Loucy (cell line): ENCODE results near the gene TMEM179.

Experiments used
- H2AFZ ChIP-seq: fragments of 200-600 bp; sonication (generic); 2 replicates; pipeline ENCODE4 v1.6.0; 2016; ENCODE audit warnings: antibody characterized with exemption, mild to moderate bottlenecking, low read length, moderate library complexity
- H3F3A ChIP-seq: fragments of 200-600 bp; 2 replicates; pipeline ENCODE4 v1.6.0; 2016; ENCODE audit warnings: antibody characterized with exemption, low read depth, mild to moderate bottlenecking
- H3K27me3 ChIP-seq: fragments of 200-600 bp; sonication (generic); 2 replicates; pipeline ENCODE4 v1.6.1; 2014; ENCODE audit warnings: low read length, mild to moderate bottlenecking; ENCODE audit not compliant: insufficient read depth, poor library complexity, severe bottlenecking
- H3K36me3 ChIP-seq: fragments of 200-600 bp; sonication (generic); 2 replicates; pipeline ENCODE4 v1.6.1; 2016; ENCODE audit warnings: low read length; ENCODE audit not compliant: insufficient read depth
- H3K4me1 ChIP-seq: fragments of 200-600 bp; sonication (generic); 2 replicates; pipeline ENCODE4 v1.5.1; 2014; ENCODE audit warnings: low read length, mild to moderate bottlenecking; ENCODE audit not compliant: insufficient read depth, poor library complexity, severe bottlenecking
- H3K4me2 ChIP-seq: fragments of 200-600 bp; sonication (generic); 2 replicates; pipeline ENCODE4 v1.6.0; 2014; ENCODE audit warnings: antibody characterized with exemption, low read length, low read depth, mild to moderate bottlenecking; ENCODE audit not compliant: poor library complexity, severe bottlenecking
- H3K4me3 ChIP-seq: fragments of 200-600 bp; sonication (generic); 2 replicates; pipeline ENCODE4 v1.5.1; 2014; ENCODE audit warnings: low read length, mild to moderate bottlenecking, mixed read lengths; ENCODE audit not compliant: poor library complexity, severe bottlenecking
- H3K79me2 ChIP-seq: fragments of 200-600 bp; sonication (generic); 2 replicates; pipeline ENCODE4 v1.6.1; 2014; ENCODE audit warnings: low read length; ENCODE audit not compliant: insufficient read depth
- H3K9ac ChIP-seq: fragments of 200-600 bp; sonication (generic); 2 replicates; pipeline ENCODE4 v1.6.0; 2014; ENCODE audit warnings: mild to moderate bottlenecking, low read depth, low read length, moderate library complexity; ENCODE audit not compliant: poor library complexity, severe bottlenecking
- H3K9me2 ChIP-seq: fragments of 200-600 bp; sonication (generic); replicated peaks from 2 replicates; pipeline ENCODE4 v1.6.1; 2016; ENCODE audit warnings: low read depth, low read length, mixed read lengths
- H3K9me3 ChIP-seq: fragments of 200-600 bp; sonication (generic); 2 replicates; pipeline ENCODE4 v1.6.1; 2014; ENCODE audit warnings: mild to moderate bottlenecking, antibody characterized with exemption, low read length, low read depth; ENCODE audit not compliant: insufficient read depth
- H4K20me1 ChIP-seq: fragments of 200-600 bp; sonication (generic); 2 replicates; pipeline ENCODE4 v1.6.0; 2014; ENCODE audit warnings: antibody characterized with exemption, low read length, mild to moderate bottlenecking; ENCODE audit not compliant: insufficient read depth, poor library complexity, severe bottlenecking
- EZH2phosphoT487 ChIP-seq: fragments of 200-600 bp; IDR thresholded peaks from 2 replicates; pipeline ENCODE4 v1.6.1; 2018; ENCODE audit warnings: antibody characterized with exemption, mild to moderate bottlenecking, moderate library complexity, borderline replicate concordance
- TF ChIP-seq, protein P1 (sequence below): fragments of 200-600 bp; sonication (generic); conservative IDR thresholded peaks from 2 replicates; pipeline ENCODE4 v1.5.1; 2014; ENCODE audit warnings: mild to moderate bottlenecking, antibody characterized with exemption, low read length

The TMEM179 gene

GRCh38 chr14:104634886-104635570 is 30.5 kb upstream of the TMEM179 start:
- Histone ChIP-seq H3K9ac (no peak overlapping the region), H3K4me3 (no peak overlapping the region), H3K4me2 (no peak overlapping the region)

GRCh38 chr14:104634138-104634760 is 29.7 kb upstream of the TMEM179 start:
- Histone ChIP-seq H3K79me2 (no peaks in the 10 kb centered on the region), H2AFZ (no peak overlapping the region), H3K9me3 (0 out of 2 replicates have a peak, but pooled peaks cover 1% of the 10 kb centered on the region), H3K9me2 (no peaks in the 10 kb centered on the region), H3F3A (no peaks in the 10 kb centered on the region), H4K20me1 (no peaks in the 10 kb centered on the region), H3K27me3 (no peaks in the 10 kb centered on the region), H3K4me2 (no peak overlapping the region), H3K4me1 (no peaks in the 10 kb centered on the region), H3K36me3 (no peaks in the 10 kb centered on the region), H3K4me3 (no peak overlapping the region), H3K9ac (no peak overlapping the region)
- TF ChIP-seq, protein P1, sequence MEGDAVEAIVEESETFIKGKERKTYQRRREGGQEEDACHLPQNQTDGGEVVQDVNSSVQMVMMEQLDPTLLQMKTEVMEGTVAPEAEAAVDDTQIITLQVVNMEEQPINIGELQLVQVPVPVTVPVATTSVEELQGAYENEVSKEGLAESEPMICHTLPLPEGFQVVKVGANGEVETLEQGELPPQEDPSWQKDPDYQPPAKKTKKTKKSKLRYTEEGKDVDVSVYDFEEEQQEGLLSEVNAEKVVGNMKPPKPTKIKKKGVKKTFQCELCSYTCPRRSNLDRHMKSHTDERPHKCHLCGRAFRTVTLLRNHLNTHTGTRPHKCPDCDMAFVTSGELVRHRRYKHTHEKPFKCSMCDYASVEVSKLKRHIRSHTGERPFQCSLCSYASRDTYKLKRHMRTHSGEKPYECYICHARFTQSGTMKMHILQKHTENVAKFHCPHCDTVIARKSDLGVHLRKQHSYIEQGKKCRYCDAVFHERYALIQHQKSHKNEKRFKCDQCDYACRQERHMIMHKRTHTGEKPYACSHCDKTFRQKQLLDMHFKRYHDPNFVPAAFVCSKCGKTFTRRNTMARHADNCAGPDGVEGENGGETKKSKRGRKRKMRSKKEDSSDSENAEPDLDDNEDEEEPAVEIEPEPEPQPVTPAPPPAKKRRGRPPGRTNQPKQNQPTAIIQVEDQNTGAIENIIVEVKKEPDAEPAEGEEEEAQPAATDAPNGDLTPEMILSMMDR: no peak
- no peak for TF ChIP-seq EZH2phosphoT487

More at GRCh38 chr14:104634886-104635570, 30.5 kb upstream of the TMEM179 start:
- Histone ChIP-seq H3K9me2 (no peaks in the 10 kb centered on the region), H3K27me3 (no peaks in the 10 kb centered on the region), H3K36me3 (no peaks in the 10 kb centered on the region), H4K20me1 (no peaks in the 10 kb centered on the region), H2AFZ (no peak overlapping the region), H3K4me1 (no peaks in the 10 kb centered on the region), H3K79me2 (no peaks in the 10 kb centered on the region), H3K9me3 (no peaks in the 10 kb centered on the region), H3F3A (no peaks in the 10 kb centered on the region)
- TF ChIP-seq, protein P1: no peak
- TF ChIP-seq EZH2phosphoT487: no peak

DNA sequence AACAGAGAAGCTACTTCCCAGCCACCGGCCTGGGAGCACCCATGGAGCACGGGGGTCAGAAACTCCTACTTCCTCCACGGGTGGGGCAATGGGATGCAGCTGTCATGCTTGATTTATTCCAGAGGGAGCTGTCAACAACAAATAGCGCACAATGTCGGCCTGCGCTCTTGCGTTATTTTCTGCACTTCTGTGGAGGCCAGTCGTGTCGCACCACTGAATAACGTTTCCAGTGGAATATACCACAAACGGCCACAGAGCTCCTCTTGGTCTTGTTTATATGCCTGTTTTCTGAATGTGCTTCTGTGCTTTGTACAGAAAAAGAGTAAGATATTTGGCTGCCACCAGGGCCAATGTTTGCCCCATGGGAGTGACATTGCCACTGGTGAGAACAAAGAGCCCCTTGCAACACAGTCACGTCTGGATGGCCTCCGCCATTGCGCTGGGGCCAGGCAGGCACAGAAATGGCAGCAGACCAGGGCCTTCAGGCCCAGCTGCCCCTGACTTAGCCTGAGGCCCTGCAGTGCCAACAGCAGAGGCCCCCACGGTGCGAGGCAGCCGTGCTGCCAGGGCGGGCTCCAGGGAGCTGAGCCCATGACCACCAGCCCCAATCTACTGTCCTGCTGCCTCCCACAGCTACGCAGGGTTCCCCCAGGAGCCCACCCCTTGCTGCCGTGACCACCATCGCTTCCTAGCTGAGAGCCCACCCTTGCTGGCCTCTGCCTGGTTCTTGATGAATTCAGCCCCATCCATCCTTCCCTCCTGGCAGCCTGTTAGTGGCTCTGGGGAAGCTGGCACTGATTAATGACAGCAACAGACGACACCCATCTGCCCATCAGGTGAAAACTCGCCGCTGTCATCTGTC is 28.9 kb upstream of the TMEM179 start:
- TF ChIP-seq, protein P1: no peak
- no peaks in the 10 kb centered on the region for H3K9me2 ChIP-seq
- no peaks in the 10 kb centered on the region for H4K20me1 ChIP-seq
- H3K79me2 ChIP-seq: no peaks in the 10 kb centered on the region
- H3F3A ChIP-seq: no peaks in the 10 kb centered on the region
- peaks cover 6% of the 10 kb centered on the region; the same call in 1 of the 2 replicates for H3K9me3 ChIP-seq
- H3K36me3 ChIP-seq: no peaks in the 10 kb centered on the region
- H3K4me3 ChIP-seq: no peak overlapping the region
- no peak overlapping the region for H3K4me2 ChIP-seq
- H3K4me1 ChIP-seq: no peaks in the 10 kb centered on the region
- no peak overlapping the region for H2AFZ ChIP-seq
- H3K27me3 ChIP-seq: no peaks in the 10 kb centered on the region
- H3K9ac ChIP-seq: no peak overlapping the region
